Gastroesophageal sphincter (tissue), 3 donors: ENCODE measurements around the gene MED22.

Source experiments
- CTCF ChIP-seq, 4 experiments: fragments of 200-600 bp in 2 of 4; fragments of 450-650 bp in 2 of 4; sonication (generic) in 1 of 4; IDR thresholded peaks; one replicate each; pipeline ENCODE4 v1.5.1; 2017 to 2019; ENCODE audit warnings: antibody characterized with exemption in 4 of 4, mild to moderate bottlenecking in 2 of 4, moderate library complexity in 2 of 4
- POLR2A ChIP-seq, 2 donors: fragments of 450-650 bp; IDR thresholded peaks; one replicate each; pipeline ENCODE4 v1.6.1; 2017; ENCODE audit warnings: antibody characterized with exemption in 2 of 2, mild to moderate bottlenecking in 2 of 2, moderate library complexity in 1 of 2
- POLR2AphosphoS5 ChIP-seq: sonication (generic); formaldehyde crosslinking; IDR thresholded peaks from one replicate; pipeline ENCODE4 v1.6.1; 2017; ENCODE audit warnings: antibody characterized with exemption

GRCh38 chr9:133375116-133375723 lies 27.3 kb upstream of the MED22 start:
- TF ChIP-seq POLR2AphosphoS5, result no peak
- TF ChIP-seq CTCF (IDR thresholded peaks at IDR 0.05), result no peak
- TF ChIP-seq POLR2A (IDR thresholded peaks at IDR 0.05), result no peak
